GM19023 (cell line): Measurements from ENCODE around the gene PPP2R3A.
"Not testable (repeated sequence)": the region's sequence is repeated elsewhere in the genome, so short reads cannot be mapped to it uniquely, and the experiment has no call there.

Source experiments
- ATAC-seq: cut with Tn5 transposase; IDR thresholded peaks from one replicate; pipeline ENCODE4 v1.9.1; 2021; ENCODE audit warnings: mild to moderate bottlenecking, moderate library complexity; ENCODE audit not compliant: unreplicated experiment

PPP2R3A gene

GRCh38 chr3:136144397-136144796 lies 178.9 kb downstream of the PPP2R3A start:
- ATAC-seq, result not testable (repeated sequence)

GRCh38 chr3:136146981-136147729 lies 181.6 kb downstream of the PPP2R3A start:
- ATAC-seq, result no peak

- ATAC-seq, result no peak
These were observed 184.1 kb downstream of the PPP2R3A start for GRCh38 chr3:136149667-136150066.

GRCh38 chr3:136151219-136151618 lies 185.7 kb downstream of the PPP2R3A start:
- ATAC-seq, result no peak

- no peak for ATAC-seq
These were observed 186.8 kb downstream of the PPP2R3A start for GRCh38 chr3:136152176-136152843.

GRCh38 chr3:136152963-136153362 lies 187.4 kb downstream of the PPP2R3A start:
- ATAC-seq, result no peak

- ATAC-seq, result no peak
These were observed 196.0 kb downstream of the PPP2R3A start for GRCh38 chr3:136161516-136161915.

- no peak for ATAC-seq
These were observed 196.8 kb downstream of the PPP2R3A start for GRCh38 chr3:136162322-136162721.

- not testable (repeated sequence) for ATAC-seq
These were observed 198.1 kb downstream of the PPP2R3A start for GRCh38 chr3:136163607-136164006.

GRCh38 chr3:136166507-136166906 lies 201.0 kb downstream of the PPP2R3A start:
- no peak for ATAC-seq

- not testable (repeated sequence) for ATAC-seq
These were observed 202.7 kb downstream of the PPP2R3A start for GRCh38 chr3:136168236-136168635.

- no peak for ATAC-seq
These were observed 205.6 kb downstream of the PPP2R3A start for GRCh38 chr3:136171097-136171542.

- no peak for ATAC-seq
These were observed 208.5 kb downstream of the PPP2R3A start for GRCh38 chr3:136173939-136174490.

GRCh38 chr3:136177876-136178275 lies 212.3 kb downstream of the PPP2R3A start:
- ATAC-seq, result no peak

- ATAC-seq, result no peak
These were observed 216.2 kb downstream of the PPP2R3A start for GRCh38 chr3:136181741-136182140.

- ATAC-seq, result no peak
These were observed 219.2 kb downstream of the PPP2R3A start for GRCh38 chr3:136184703-136185102.

- no peak for ATAC-seq
These were observed 220.8 kb downstream of the PPP2R3A start for GRCh38 chr3:136186344-136186743.

GRCh38 chr3:136186846-136187245 lies 221.3 kb downstream of the PPP2R3A start:
- no peak for ATAC-seq

GRCh38 chr3:136187868-136188267 lies 222.3 kb downstream of the PPP2R3A start:
- no peak for ATAC-seq

GRCh38 chr3:136189043-136189442 lies 223.5 kb downstream of the PPP2R3A start:
- no peak for ATAC-seq

GRCh38 chr3:136189859-136190617 lies 224.5 kb downstream of the PPP2R3A start:
- no peak for ATAC-seq
